ENCODE data around the gene CSRP2. TPM values are rescaled to one million over a fixed set of nuclear protein-coding genes. Genes with fewer than 3 reads are reported as not detected.

CSRP2 gene
- polyA plus RNA-seq, 3 donors: 0.07 TPM; not detected in 2

GRCh38 chr12:76921891-76922664, 43.3 kb upstream of the CSRP2 start:
- intact Hi-C loops (cut with micrococcal nuclease): no loop called here
- Histone ChIP-seq H4K20me1 (ENCODE audit: insufficient read depth, low read length) (no peaks in the 10 kb centered on the region), H3K4me3 (replicated peaks in 1 of 3; ENCODE audit: low read depth in 2 of 3, low read length in 3 of 3) (no peak overlapping the region), H3K4me1 (ENCODE audit: control insufficient read depth in 1 of 2, insufficient read depth in 2 of 2, low read length in 2 of 2) (no peaks in the 10 kb centered on the region), H3K9me3 (replicated peaks in 1 of 2; ENCODE audit: control insufficient read depth in 1 of 2, insufficient read depth in 1 of 2, low read length in 2 of 2) (no peaks in the 10 kb centered on the region), H3K9ac (ENCODE audit: insufficient read depth, low read length, poor library complexity, severe bottlenecking) (no peak overlapping the region), H3K27me3 (ENCODE audit: control insufficient read depth in 2 of 2, insufficient read depth in 2 of 2, low read length in 2 of 2) (no peaks in the 10 kb centered on the region), H3K79me2 (ENCODE audit: insufficient read depth, low read length) (no peaks in the 10 kb centered on the region), H3K4me2 (replicated peaks; ENCODE audit: extremely low read depth, low read length, poor library complexity, severe bottlenecking) (no peak overlapping the region), H3K36me3 (replicated peaks in 1 of 2; ENCODE audit: control insufficient read depth in 1 of 2, insufficient read depth in 2 of 2, low read length in 2 of 2) (no peaks in the 10 kb centered on the region), H3K27ac (ENCODE audit: low read depth in 1 of 2, low read length in 2 of 2) (no peak overlapping the region), H2AFZ (ENCODE audit: insufficient read depth, low read depth, low read length, poor library complexity, severe bottlenecking) (no peak overlapping the region)
- Mint-ChIP-seq H3K4me3 (no peak overlapping the region), H3K36me3 (no peaks in the 10 kb centered on the region), H3K27me3 (ENCODE audit: low read depth in 3 of 3) (peaks cover 0 to 3% (median 2%) of the 10 kb centered on the region in 3 donors), H3K9me3 (no peaks in the 10 kb centered on the region), H3K27ac (no peak overlapping the region), H3K4me1 (peaks cover 9% of the 10 kb centered on the region)
- TF ChIP-seq, protein P1, sequence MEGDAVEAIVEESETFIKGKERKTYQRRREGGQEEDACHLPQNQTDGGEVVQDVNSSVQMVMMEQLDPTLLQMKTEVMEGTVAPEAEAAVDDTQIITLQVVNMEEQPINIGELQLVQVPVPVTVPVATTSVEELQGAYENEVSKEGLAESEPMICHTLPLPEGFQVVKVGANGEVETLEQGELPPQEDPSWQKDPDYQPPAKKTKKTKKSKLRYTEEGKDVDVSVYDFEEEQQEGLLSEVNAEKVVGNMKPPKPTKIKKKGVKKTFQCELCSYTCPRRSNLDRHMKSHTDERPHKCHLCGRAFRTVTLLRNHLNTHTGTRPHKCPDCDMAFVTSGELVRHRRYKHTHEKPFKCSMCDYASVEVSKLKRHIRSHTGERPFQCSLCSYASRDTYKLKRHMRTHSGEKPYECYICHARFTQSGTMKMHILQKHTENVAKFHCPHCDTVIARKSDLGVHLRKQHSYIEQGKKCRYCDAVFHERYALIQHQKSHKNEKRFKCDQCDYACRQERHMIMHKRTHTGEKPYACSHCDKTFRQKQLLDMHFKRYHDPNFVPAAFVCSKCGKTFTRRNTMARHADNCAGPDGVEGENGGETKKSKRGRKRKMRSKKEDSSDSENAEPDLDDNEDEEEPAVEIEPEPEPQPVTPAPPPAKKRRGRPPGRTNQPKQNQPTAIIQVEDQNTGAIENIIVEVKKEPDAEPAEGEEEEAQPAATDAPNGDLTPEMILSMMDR (IDR thresholded peaks at IDR 0.05): no peak
- no peak for DNase-seq
- 100% methylated on average over 3 of the region's 6 CpGs for WGBS (ENCODE audit: insufficient coverage)

- Histone ChIP-seq H3K4me3 (replicated peaks in 1 of 3; ENCODE audit: low read depth in 2 of 3, low read length in 3 of 3) (no peak overlapping the region), H2AFZ (ENCODE audit: insufficient read depth, low read depth, low read length, poor library complexity, severe bottlenecking) (no peak overlapping the region), H3K27me3 (ENCODE audit: control insufficient read depth in 2 of 2, insufficient read depth in 2 of 2, low read length in 2 of 2) (no peaks in the 10 kb centered on the region), H4K20me1 (ENCODE audit: insufficient read depth, low read length) (no peaks in the 10 kb centered on the region), H3K36me3 (replicated peaks in 1 of 2; ENCODE audit: control insufficient read depth in 1 of 2, insufficient read depth in 2 of 2, low read length in 2 of 2) (no peaks in the 10 kb centered on the region), H3K9ac (ENCODE audit: insufficient read depth, low read length, poor library complexity, severe bottlenecking) (no peak overlapping the region), H3K27ac (ENCODE audit: low read depth in 1 of 2, low read length in 2 of 2) (no peak overlapping the region), H3K9me3 (replicated peaks in 1 of 2; ENCODE audit: control insufficient read depth in 1 of 2, insufficient read depth in 1 of 2, low read length in 2 of 2) (no peaks in the 10 kb centered on the region), H3K4me1 (ENCODE audit: control insufficient read depth in 1 of 2, insufficient read depth in 2 of 2, low read length in 2 of 2) (no peaks in the 10 kb centered on the region), H3K79me2 (ENCODE audit: insufficient read depth, low read length) (no peaks in the 10 kb centered on the region), H3K4me2 (replicated peaks; ENCODE audit: extremely low read depth, low read length, poor library complexity, severe bottlenecking) (no peak overlapping the region)
- Mint-ChIP-seq H3K4me1 (peaks cover 9% of the 10 kb centered on the region), H3K9me3 (no peaks in the 10 kb centered on the region), H3K27ac (no peak overlapping the region), H3K4me3 (no peak overlapping the region), H3K36me3 (no peaks in the 10 kb centered on the region), H3K27me3 (ENCODE audit: low read depth in 3 of 3) (peaks cover 0 to 3% (median 2%) of the 10 kb centered on the region in 3 donors)
- TF ChIP-seq, protein P1 (IDR thresholded peaks at IDR 0.05): no peak
- no peak for DNase-seq
- WGBS (ENCODE audit: insufficient coverage): 83% methylated on average over 1 of the region's 2 CpGs
- intact Hi-C loops (cut with micrococcal nuclease): no loop called here
Observed at GRCh38 chr12:76921100-76921471, 42.3 kb upstream of the CSRP2 start.
